ENCODE results near the gene MYH11.

GRCh38 chr16:15747937-15748336 lies 108.9 kb downstream of the MYH11 start:
- TF ChIP-seq CTCF (IDR thresholded peaks at IDR 0.05) (no peak), POLR2A (IDR thresholded peaks at IDR 0.05) (no peak), POLR2AphosphoS5 (IDR thresholded peaks at IDR 0.05) (no peak)

All from breast epithelium (tissue), 3 donors.